K562 (cell line): ENCODE measurements around the gene ZNF585A.
A peak's percentile ranks its signal among the peaks of the same experiment; 100 is the strongest.
"Not testable (repeated sequence)": the region's sequence is repeated elsewhere in the genome, so short reads cannot be mapped to it uniquely, and the experiment has no call there.

ENCODE experiments used
- EGR1 ChIP-seq: fragments of 450-650 bp; conservative IDR thresholded peaks from 2 replicates; pipeline ENCODE4 v1.6.1; 2017; ENCODE audit warnings: mild to moderate bottlenecking
- FOXJ3 ChIP-seq: sonication (generic); formaldehyde crosslinking; IDR thresholded peaks from 2 replicates; pipeline ENCODE4 v1.4.0; 2020; ENCODE audit warnings: mild to moderate bottlenecking, missing genetic modification reagents
- GABPA ChIP-seq: fragments of 200-800 bp; sonication (Bioruptor generic); conservative IDR thresholded peaks from 2 replicates; pipeline ENCODE4 v1.6.1; 2016; ENCODE audit warnings: low read depth, missing genetic modification characterization, missing compliant biosample characterization
- HNRNPLL ChIP-seq: fragments of 200-400 bp; formaldehyde crosslinking; IDR thresholded peaks from 2 replicates; pipeline ENCODE4 v1.6.1; 2017; ENCODE audit warnings: low read length, low read depth, mild to moderate bottlenecking; ENCODE audit not compliant: poor library complexity, severe bottlenecking
- JUN ChIP-seq, 2 experiments: sonication (generic) in 1 of 2; formaldehyde crosslinking in 1 of 2; IDR thresholded peaks; 2 replicates each; pipeline versions ENCODE4 v1.6.1 to v1.8.0; 2012 to 2022; ENCODE audit warnings: borderline replicate concordance in 2 of 2, mild to moderate bottlenecking in 2 of 2, improper control_type of control experiment in 1 of 2, low read depth in 1 of 2, low read length in 1 of 2, missing genetic modification reagents in 1 of 2
- MYNN ChIP-seq, 2 experiments: sonication (generic); formaldehyde crosslinking in 1 of 2; IDR thresholded peaks; 2 replicates each; pipeline versions ENCODE4 v1.5.0 to v1.6.1; 2016 to 2020; ENCODE audit warnings: antibody characterized with exemption in 1 of 2, missing genetic modification reagents in 1 of 2
- NUFIP1 ChIP-seq: fragments of 450-650 bp; IDR thresholded peaks from 2 replicates; pipeline ENCODE4 v1.6.1; 2018; ENCODE audit not compliant: partially characterized antibody
- ZFX ChIP-seq: sonication (generic); formaldehyde crosslinking; IDR thresholded peaks from 2 replicates; pipeline ENCODE4 v1.8.0; 2022; ENCODE audit warnings: mild to moderate bottlenecking, missing genetic modification reagents, moderate library complexity
- TF ChIP-seq, protein P1 (sequence below), 3 experiments: IDR thresholded peaks in 2 of 3; conservative IDR thresholded peaks in 1 of 3; 2 replicates each; pipeline ENCODE4 v1.5.1; 2011 to 2012; ENCODE audit warnings: low read length in 3 of 3, mild to moderate bottlenecking in 3 of 3, control low read depth in 2 of 3, improper control_type of control experiment in 1 of 3, inconsistent platforms in 1 of 3, low read depth in 1 of 3, mixed read lengths in 1 of 3, moderate library complexity in 1 of 3; ENCODE audit not compliant: insufficient read depth in 2 of 3
- TF ChIP-seq, protein P2 (sequence below), 2 experiments: fragments of 450-650 bp; formaldehyde crosslinking in 1 of 2; IDR thresholded peaks; 2 replicates each; pipeline versions ENCODE4 v1.4.0 to v1.6.1; 2014 to 2020; ENCODE audit warnings: mild to moderate bottlenecking in 2 of 2, borderline replicate concordance in 1 of 2, low read depth in 1 of 2
- TF ChIP-seq, protein P3 (sequence below): sonication (generic); formaldehyde crosslinking; IDR thresholded peaks from 2 replicates; pipeline ENCODE4 v1.8.0; 2022; ENCODE audit warnings: mild to moderate bottlenecking, missing genetic modification reagents

GRCh38 chr19:37111753-37112152, 60.7 kb downstream of the ZNF585A start:
- TF ChIP-seq NUFIP1; FOXJ3 (CRISPR knock-in tag); MYNN (IDR thresholded peaks at IDR 0.05); MYNN (CRISPR knock-in tag; IDR thresholded peaks at IDR 0.05); EGR1; ZFX (CRISPR knock-in tag); JUN (IDR thresholded peaks at IDR 0.05; ENCODE audit: borderline replicate concordance, low read depth, low read length); JUN (CRISPR knock-in tag; IDR thresholded peaks at IDR 0.05; ENCODE audit: borderline replicate concordance); HNRNPLL; GABPA (tag): not testable (repeated sequence)
- TF ChIP-seq, protein P1, sequence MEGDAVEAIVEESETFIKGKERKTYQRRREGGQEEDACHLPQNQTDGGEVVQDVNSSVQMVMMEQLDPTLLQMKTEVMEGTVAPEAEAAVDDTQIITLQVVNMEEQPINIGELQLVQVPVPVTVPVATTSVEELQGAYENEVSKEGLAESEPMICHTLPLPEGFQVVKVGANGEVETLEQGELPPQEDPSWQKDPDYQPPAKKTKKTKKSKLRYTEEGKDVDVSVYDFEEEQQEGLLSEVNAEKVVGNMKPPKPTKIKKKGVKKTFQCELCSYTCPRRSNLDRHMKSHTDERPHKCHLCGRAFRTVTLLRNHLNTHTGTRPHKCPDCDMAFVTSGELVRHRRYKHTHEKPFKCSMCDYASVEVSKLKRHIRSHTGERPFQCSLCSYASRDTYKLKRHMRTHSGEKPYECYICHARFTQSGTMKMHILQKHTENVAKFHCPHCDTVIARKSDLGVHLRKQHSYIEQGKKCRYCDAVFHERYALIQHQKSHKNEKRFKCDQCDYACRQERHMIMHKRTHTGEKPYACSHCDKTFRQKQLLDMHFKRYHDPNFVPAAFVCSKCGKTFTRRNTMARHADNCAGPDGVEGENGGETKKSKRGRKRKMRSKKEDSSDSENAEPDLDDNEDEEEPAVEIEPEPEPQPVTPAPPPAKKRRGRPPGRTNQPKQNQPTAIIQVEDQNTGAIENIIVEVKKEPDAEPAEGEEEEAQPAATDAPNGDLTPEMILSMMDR (IDR thresholded peaks at IDR 0.05 in 2 of 3, conservative IDR thresholded peaks at IDR 0.05 in 1 of 3; ENCODE audit: insufficient read depth in 2 of 3, low read depth in 1 of 3, low read length in 3 of 3) = peak in 2 of 3 experiments; percentile 15 to 40; a peak in 2 of 6 replicates
- TF ChIP-seq, protein P2, sequence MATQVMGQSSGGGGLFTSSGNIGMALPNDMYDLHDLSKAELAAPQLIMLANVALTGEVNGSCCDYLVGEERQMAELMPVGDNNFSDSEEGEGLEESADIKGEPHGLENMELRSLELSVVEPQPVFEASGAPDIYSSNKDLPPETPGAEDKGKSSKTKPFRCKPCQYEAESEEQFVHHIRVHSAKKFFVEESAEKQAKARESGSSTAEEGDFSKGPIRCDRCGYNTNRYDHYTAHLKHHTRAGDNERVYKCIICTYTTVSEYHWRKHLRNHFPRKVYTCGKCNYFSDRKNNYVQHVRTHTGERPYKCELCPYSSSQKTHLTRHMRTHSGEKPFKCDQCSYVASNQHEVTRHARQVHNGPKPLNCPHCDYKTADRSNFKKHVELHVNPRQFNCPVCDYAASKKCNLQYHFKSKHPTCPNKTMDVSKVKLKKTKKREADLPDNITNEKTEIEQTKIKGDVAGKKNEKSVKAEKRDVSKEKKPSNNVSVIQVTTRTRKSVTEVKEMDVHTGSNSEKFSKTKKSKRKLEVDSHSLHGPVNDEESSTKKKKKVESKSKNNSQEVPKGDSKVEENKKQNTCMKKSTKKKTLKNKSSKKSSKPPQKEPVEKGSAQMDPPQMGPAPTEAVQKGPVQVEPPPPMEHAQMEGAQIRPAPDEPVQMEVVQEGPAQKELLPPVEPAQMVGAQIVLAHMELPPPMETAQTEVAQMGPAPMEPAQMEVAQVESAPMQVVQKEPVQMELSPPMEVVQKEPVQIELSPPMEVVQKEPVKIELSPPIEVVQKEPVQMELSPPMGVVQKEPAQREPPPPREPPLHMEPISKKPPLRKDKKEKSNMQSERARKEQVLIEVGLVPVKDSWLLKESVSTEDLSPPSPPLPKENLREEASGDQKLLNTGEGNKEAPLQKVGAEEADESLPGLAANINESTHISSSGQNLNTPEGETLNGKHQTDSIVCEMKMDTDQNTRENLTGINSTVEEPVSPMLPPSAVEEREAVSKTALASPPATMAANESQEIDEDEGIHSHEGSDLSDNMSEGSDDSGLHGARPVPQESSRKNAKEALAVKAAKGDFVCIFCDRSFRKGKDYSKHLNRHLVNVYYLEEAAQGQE (IDR thresholded peaks at IDR 0.05; ENCODE audit: borderline replicate concordance) = peak; percentile 7; the same call in 1 of the 2 replicates
- TF ChIP-seq, protein P2 (CRISPR knock-in tag; IDR thresholded peaks at IDR 0.05; ENCODE audit: low read depth) = not testable (repeated sequence)
- TF ChIP-seq, protein P3, sequence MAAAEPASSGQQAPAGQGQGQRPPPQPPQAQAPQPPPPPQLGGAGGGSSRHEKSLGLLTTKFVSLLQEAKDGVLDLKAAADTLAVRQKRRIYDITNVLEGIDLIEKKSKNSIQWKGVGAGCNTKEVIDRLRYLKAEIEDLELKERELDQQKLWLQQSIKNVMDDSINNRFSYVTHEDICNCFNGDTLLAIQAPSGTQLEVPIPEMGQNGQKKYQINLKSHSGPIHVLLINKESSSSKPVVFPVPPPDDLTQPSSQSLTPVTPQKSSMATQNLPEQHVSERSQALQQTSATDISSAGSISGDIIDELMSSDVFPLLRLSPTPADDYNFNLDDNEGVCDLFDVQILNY (CRISPR knock-in tag) = not testable (repeated sequence)
